ENCODE results near the gene NFIA.
"Not testable (repeated sequence)": the region's sequence is repeated elsewhere in the genome, so short reads cannot be mapped to it uniquely, and the experiment has no call there.

NFIA gene

DNA sequence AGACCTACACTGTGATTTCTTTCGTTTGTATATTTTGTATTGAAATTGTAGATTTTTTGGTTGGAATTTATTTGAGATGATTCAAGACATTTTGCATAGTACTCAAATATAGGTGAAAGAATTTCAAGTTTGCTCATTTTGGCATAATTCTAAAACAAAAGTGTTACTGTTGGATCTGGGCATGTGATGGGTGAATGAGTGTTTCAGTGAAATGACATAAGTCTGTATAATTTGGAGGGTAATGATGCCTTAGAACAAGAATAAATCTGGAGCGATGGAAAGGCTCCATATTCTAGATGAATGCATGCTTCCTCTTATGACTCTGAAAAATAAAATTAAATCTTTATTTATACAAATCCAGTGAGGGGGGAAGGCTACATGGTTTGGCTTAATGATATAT, 41.0 kb downstream of the NFIA start:
- no peak for DNase-seq (ENCODE audit: low spot score)
- no peak overlapping the region for H3K27ac ChIP-seq
- TF ChIP-seq, protein P1, sequence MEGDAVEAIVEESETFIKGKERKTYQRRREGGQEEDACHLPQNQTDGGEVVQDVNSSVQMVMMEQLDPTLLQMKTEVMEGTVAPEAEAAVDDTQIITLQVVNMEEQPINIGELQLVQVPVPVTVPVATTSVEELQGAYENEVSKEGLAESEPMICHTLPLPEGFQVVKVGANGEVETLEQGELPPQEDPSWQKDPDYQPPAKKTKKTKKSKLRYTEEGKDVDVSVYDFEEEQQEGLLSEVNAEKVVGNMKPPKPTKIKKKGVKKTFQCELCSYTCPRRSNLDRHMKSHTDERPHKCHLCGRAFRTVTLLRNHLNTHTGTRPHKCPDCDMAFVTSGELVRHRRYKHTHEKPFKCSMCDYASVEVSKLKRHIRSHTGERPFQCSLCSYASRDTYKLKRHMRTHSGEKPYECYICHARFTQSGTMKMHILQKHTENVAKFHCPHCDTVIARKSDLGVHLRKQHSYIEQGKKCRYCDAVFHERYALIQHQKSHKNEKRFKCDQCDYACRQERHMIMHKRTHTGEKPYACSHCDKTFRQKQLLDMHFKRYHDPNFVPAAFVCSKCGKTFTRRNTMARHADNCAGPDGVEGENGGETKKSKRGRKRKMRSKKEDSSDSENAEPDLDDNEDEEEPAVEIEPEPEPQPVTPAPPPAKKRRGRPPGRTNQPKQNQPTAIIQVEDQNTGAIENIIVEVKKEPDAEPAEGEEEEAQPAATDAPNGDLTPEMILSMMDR (IDR thresholded peaks at IDR 0.05), result no peak

DNA sequence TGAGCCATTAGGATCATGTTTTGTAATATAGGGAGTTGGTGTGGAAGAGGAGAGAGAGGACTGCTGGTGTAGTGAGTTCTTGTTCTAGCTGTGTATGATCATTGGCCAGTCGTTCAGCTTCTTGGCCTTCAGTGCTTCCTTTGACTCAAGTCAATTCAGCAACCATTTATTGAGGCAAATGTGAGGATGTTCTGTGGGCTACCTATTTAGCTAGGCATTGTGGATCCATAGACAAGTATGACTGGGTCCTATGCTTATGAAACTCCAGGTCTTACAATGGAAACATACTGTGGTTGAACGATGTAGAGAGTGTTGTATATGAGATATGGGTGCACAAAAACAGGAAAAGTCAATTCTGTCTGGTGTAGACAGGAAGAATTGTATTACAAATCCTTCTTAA, 41.7 kb downstream of the NFIA start:
- TF ChIP-seq, protein P1 (IDR thresholded peaks at IDR 0.05), result no peak
- Histone ChIP-seq H3K27ac (no peak overlapping the region), H3K4me3 (no peak overlapping the region)
- DNase-seq (ENCODE audit: low spot score), result no peak

More for the DNA sequence above, 41.0 kb downstream of the NFIA start:
- no peak overlapping the region for H3K4me3 ChIP-seq

DNA sequence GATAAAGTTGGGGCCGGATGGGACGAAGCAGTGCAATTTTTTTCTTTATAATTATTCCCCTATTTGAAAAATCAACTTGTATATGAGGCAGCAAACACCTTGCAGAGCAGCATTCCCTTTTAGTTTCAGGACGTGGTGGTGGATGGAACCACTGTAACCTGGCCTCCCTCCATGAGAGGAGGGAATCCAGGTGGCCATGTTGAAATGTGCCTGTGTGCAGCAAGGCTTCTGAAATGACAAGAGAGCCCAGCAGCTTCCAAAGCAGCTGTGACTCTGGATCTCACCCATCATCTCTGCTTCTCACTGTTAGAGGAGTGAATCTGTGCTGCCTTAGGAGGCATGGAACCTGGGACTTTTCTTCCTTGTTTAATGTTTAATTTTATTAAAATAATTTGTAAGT, 42.3 kb downstream of the NFIA start:
- Histone ChIP-seq H3K4me3 (no peak overlapping the region), H3K27ac (no peak overlapping the region)
- DNase-seq (ENCODE audit: low spot score), result no peak
- TF ChIP-seq, protein P1 (IDR thresholded peaks at IDR 0.05), result no peak

DNA sequence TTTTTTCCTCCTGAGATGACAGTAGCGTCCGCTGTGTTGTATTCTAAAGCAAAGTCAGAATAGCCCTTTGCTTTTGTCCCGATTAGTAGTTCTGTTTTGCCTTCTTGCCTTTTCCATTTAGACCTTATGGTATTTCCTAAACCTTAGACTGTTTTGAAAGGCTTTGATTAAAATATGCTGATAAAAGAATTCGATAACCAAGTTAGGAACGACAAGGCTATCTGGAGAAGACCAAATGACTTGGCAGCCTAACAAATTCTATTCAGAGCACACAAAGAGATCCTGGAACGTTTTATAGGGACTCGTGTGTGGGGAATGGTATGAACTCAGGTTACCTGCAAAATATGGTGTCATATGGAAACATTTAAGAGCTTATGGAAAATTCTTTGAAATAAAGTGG, 42.9 kb downstream of the NFIA start:
- TF ChIP-seq, protein P1 (IDR thresholded peaks at IDR 0.05), result no peak
- no peak for DNase-seq (ENCODE audit: low spot score)
- H3K27ac ChIP-seq, result no peak overlapping the region
- no peak overlapping the region for H3K4me3 ChIP-seq

DNA sequence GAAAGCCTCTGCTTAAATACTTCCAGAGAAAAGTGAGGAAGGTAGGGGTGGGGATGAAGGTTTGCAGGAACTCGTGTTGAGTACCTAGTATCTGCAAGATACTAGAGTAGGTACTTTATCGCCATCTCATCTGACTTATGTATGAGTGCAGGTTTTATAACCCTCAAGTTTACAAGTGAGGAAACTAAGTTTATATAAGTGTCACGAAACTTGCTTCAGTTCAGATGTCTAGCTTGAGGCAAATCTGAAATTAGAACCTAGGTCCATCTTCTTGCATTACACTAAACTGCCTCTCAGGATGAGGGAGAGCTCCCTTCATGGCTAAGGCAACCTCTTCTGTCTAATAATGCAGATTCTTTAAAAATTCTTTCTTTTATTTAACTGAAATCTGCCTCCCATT, 43.5 kb downstream of the NFIA start:
- TF ChIP-seq, protein P1 (IDR thresholded peaks at IDR 0.05), result no peak
- Histone ChIP-seq H3K4me3 (no peak overlapping the region), H3K27ac (no peak overlapping the region)
- DNase-seq (ENCODE audit: low spot score), result no peak

DNA sequence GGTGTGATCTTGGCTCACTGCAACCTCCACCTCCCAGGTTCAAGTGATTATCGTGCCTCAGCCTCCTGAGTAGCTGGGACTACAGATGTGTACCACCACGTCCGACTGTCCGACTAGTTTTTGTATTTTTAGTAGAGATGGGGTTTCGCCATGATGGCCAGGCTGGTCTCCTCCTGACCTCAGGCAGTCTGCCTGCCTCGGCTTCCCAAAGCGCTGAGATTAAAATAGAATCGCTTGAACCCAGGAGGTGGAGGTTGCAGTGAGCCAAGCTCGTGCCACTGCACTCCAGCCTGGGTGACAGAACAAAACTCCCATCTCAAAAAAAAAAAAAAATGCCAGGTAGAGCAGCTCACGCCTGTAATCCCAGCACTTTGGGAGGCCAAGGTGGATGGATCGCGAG, 44.5 kb downstream of the NFIA start:
- H3K27ac ChIP-seq; H3K4me3 ChIP-seq; DNase-seq (ENCODE audit: low spot score): not testable (repeated sequence)

DNA sequence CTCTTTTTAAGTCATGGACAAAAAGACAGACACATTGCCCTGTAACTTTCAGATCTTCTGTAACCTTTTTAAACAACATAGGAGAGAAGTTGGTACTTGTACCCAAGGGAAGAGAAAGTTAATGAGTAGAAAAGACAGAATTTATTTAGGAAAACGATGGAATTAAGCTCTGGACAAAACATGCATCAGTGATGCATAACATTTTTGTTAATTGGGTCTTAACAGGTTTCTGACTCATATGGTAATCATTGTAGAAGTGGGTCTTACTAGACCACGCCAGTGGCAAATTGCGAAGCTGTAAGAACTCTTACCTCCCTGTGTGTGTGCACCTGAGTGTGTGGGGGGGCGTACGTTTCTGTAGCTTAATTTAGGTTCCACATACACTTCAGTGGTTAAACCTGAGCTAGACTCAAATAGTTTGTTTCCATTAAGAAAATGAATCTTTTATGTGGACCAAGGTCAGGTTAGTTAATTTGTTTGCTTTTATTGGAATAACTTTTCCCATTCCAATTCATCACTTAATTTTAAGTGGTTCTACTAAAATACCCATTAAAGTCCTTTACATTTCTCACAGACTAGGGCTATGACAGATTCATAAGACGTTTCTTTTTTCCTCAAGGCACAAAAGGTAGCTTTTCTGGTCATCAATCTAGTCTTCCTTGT, 48.1 kb downstream of the NFIA start:
- Histone ChIP-seq H3K27ac (no peak overlapping the region), H3K4me3 (no peak overlapping the region)
- TF ChIP-seq, protein P1 (IDR thresholded peaks at IDR 0.05), result no peak
- no peak for DNase-seq (ENCODE audit: low spot score)

All from coronary artery (tissue), 2 donors.